Stimulated activated CD8-positive, alpha-beta memory T cell treated with anti-CD3 and anti-CD28 coated beads, Interleukin-15, amount 100 ng/mL, for 24 hours (primary cell): ENCODE measurements around the gene MLLT6.

Experiments used
- DNase-seq: peaks from one replicate; pipeline ENCODE4 v3.0.0-alpha.2; 2020; ENCODE audit warnings: low read depth

The MLLT6 gene

GRCh38 chr17:38777641-38778250 is 72.7 kb downstream of the MLLT6 start:
- no peak for DNase-seq
